ENCODE results near the gene CLCN3. TPM values are rescaled to one million over a fixed set of nuclear protein-coding genes. Genes with fewer than 3 reads are reported as not detected.
"Not testable (repeated sequence)": the region's sequence is repeated elsewhere in the genome, so short reads cannot be mapped to it uniquely, and the experiment has no call there.

Gene CLCN3
- total RNA-seq, 4 donors from 2014 or later, result 14.0 to 61.5 (median 44.7) TPM

DNA sequence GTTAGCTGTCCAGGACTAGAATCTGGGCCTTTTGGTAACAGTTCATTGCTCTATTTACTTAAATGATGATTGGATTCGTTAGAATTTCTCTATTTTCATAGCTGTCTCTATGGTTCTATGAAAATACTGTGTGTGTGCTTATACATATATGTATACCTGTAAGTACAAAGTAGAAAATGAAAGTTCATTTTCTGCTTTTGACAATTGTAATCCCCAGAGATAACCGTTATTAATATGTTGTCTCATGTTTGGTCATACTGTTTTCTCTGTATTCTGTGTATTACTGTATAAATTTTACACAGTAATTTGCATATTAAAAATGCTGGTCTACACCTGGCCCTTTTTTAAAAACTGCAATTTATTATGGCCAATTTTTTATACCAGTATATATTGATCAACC lies 55.4 kb downstream of the CLCN3 start:
- no peak for TF ChIP-seq POLR2A (IDR thresholded peaks at IDR 0.05)
- TF ChIP-seq, protein P1, sequence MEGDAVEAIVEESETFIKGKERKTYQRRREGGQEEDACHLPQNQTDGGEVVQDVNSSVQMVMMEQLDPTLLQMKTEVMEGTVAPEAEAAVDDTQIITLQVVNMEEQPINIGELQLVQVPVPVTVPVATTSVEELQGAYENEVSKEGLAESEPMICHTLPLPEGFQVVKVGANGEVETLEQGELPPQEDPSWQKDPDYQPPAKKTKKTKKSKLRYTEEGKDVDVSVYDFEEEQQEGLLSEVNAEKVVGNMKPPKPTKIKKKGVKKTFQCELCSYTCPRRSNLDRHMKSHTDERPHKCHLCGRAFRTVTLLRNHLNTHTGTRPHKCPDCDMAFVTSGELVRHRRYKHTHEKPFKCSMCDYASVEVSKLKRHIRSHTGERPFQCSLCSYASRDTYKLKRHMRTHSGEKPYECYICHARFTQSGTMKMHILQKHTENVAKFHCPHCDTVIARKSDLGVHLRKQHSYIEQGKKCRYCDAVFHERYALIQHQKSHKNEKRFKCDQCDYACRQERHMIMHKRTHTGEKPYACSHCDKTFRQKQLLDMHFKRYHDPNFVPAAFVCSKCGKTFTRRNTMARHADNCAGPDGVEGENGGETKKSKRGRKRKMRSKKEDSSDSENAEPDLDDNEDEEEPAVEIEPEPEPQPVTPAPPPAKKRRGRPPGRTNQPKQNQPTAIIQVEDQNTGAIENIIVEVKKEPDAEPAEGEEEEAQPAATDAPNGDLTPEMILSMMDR (IDR thresholded peaks at IDR 0.05), result no peak
- Histone ChIP-seq H3K27me3 (no peaks in the 10 kb centered on the region), H3K36me3 (peaks cover 0 to 10% (median 0%) of the 10 kb centered on the region in 3 donors), H3K27ac (no peak overlapping the region), H3K4me3 (no peak overlapping the region), H3K9me3 (no peaks in the 10 kb centered on the region), H3K4me1 (no peaks in the 10 kb centered on the region)
- no peak for DNase-seq

DNA sequence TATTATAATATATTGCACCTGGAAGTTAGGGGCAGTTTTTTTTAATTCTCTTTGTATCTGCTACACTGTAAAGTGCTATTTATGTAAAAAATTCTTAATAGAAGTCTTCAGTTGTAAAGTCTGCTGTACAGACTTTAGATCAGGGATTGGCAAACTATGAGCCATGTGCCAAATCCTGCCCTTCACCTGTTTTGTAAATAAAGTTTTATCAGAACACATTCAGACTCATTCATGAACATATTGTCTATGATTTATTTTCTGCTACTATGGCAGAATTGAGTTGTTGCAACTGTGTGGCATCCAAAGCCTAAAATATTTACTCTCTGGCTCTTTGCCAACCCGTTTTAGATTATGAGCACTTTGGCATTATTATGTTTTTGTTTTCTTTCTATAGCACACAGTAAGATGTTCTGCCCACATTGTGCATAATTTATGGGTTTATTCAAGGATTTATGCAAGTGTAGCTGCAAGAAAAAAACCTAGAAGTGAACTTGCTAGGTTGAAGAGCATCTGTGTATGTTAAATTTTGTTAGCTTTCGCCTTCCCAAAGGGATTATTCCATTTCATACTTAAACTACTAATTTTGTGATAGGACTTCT lies 56.9 kb downstream of the CLCN3 start:
- no peaks in the 10 kb centered on the region for H3K27me3 ChIP-seq
- H3K4me3 ChIP-seq, result no peak overlapping the region
- no peaks in the 10 kb centered on the region for H3K4me1 ChIP-seq
- DNase-seq, result no peak
- no peak overlapping the region for H3K27ac ChIP-seq
- H3K9me3 ChIP-seq, result no peaks in the 10 kb centered on the region
- peaks cover 0 to 20% (median 0%) of the 10 kb centered on the region in 3 donors for H3K36me3 ChIP-seq
- TF ChIP-seq, protein P1 (IDR thresholded peaks at IDR 0.05), result no peak
- no peak for TF ChIP-seq POLR2A (IDR thresholded peaks at IDR 0.05)

DNA sequence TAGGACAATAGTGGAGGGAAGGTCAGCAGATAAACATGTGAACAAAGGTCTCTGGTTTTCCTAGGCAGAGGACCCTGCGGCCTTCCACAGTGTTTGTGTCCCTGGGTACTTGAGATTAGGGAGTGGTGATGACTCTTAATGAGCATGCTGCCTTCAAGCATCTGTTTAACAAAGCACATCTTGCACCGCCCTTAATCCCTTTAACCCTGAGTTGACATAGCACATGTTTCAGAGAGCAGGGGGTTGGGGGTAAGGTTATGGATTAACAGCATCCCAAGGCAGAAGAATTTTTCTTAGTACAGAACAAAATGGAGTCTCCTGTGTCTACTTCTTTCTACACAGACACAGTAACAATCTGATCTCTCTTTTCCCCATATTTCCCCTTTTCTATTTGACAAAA lies 58.1 kb downstream of the CLCN3 start:
- not testable (repeated sequence) for H3K27me3 ChIP-seq, DNase-seq, H3K4me3 ChIP-seq, H3K4me1 ChIP-seq, H3K9me3 ChIP-seq, H3K27ac ChIP-seq
- peaks cover 0 to 20% (median 0%) of the 10 kb centered on the region in 3 donors for H3K36me3 ChIP-seq

DNA sequence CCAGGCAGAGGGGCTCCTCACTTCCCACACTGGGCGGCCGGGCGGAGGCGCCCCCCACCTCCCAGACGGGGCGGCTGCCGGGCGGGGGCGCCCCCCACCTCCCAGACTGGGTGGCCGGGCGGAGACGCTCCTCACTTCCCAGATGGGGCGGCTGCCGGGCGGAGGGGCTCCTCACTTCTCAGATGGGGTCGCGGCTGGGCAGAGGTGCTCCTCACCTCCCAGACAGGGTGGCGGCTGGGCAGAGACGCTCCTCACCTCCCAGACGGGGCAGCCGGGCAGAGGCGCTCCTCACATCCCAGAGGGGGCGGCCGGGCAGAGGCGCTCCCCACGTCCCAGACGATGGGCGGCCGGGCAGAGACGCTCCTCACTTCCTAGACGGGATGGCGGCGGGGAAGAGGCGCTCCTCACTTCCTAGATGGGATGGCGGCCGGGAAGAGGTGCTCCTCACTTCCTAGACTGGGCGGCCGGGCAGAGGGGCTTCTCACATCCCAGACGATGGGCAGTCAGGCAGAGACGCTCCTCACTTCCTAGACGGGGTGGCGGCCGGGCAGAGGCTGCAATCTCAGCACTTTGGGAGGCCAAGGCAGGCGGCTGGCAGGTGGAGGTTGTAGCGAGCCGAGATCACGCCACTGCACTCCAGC lies 58.7 kb downstream of the CLCN3 start:
- H3K27me3 ChIP-seq, H3K4me3 ChIP-seq, H3K27ac ChIP-seq, H3K9me3 ChIP-seq, DNase-seq, H3K4me1 ChIP-seq: not testable (repeated sequence)
- peaks cover 0 to 24% (median 0%) of the 10 kb centered on the region in 3 donors for H3K36me3 ChIP-seq

DNA sequence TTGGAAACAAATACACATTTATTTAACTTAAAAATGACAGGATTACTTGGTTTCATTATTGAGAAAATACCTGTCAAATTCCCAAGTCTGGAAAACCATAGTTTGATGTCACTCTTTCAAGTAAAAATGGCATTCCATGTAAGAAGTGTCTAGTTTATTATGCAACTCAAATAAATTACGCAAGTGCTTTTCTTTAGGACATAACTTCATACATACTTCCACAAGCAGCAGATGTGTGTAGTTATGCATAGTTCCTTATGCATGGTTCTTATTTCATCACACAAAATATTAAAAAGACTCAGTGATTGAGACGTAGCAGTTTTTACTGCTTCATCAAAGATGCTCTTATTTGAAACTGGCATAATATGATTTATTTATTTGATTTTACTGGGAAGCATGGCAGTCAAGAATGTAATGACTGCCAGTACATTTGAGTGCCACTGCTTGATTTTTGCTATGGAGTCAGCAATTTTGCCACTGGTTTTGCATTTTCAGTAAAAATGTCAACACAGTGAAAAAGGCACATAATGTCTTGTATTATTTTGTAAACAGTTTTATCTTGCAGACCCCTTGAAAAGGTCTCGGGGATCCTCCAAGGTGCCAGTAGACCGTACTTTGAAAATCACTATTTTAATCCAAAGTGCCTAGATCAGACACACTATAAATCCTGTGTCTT lies 62.1 kb downstream of the CLCN3 start:
- Histone ChIP-seq H3K4me3 (no peak overlapping the region), H3K27me3 (no peaks in the 10 kb centered on the region), H3K27ac (no peak overlapping the region), H3K9me3 (no peaks in the 10 kb centered on the region), H3K4me1 (no peaks in the 10 kb centered on the region), H3K36me3 (peaks cover 0 to 30% (median 0%) of the 10 kb centered on the region in 3 donors)
- no peak for DNase-seq
- no peak for TF ChIP-seq POLR2A (IDR thresholded peaks at IDR 0.05)
- TF ChIP-seq, protein P1 (IDR thresholded peaks at IDR 0.05), result no peak

DNA sequence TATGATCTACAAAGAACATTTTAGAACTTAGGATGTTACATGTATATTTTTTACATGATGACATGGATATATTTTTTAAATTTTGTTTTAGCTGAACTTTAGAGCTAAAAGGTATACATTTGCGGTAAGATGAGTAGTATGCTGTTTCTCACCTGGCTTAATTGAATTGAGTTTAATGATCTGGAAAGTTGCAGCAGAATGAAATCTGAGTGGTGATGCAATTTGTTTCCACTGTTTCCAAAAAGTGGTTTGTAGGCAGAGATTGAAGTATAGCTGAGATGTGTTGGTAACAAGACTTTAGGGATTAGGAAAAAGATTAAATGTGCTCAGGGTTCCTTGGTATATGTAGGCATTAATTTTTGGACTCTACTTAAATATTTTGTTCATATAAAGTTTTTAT lies 69.3 kb downstream of the CLCN3 start:
- Histone ChIP-seq H3K27ac (no peak overlapping the region), H3K36me3 (peaks cover 0 to 20% (median 0%) of the 10 kb centered on the region in 3 donors), H3K9me3 (no peaks in the 10 kb centered on the region), H3K4me1 (no peaks in the 10 kb centered on the region), H3K4me3 (no peak overlapping the region), H3K27me3 (no peaks in the 10 kb centered on the region)
- DNase-seq, result no peak
- TF ChIP-seq POLR2A (IDR thresholded peaks at IDR 0.05), result no peak
- TF ChIP-seq, protein P1 (IDR thresholded peaks at IDR 0.05), result no peak
